ENCODE results near the gene ZBTB39.
"Not testable (repeated sequence)": the region's sequence is repeated elsewhere in the genome, so short reads cannot be mapped to it uniquely, and the experiment has no call there.

Gene ZBTB39

GRCh38 chr12:57005980-57006808 lies at the start of gene ZBTB39:
Gene ZBTB39 (minus strand): TSS chr12:57006546. CDS start chr12:57004917, 1,629 bp downstream.
- peak within 1 kb of the TSS; percentile 87 to 88 for H3K4me3 Mint-ChIP-seq
- DNase-seq: peak; percentile 64
- H3K27me3 Mint-ChIP-seq: no peaks in the 10 kb centered on the region
- peak; percentile 83 to 90 for ATAC-seq (replicated peaks)
- H3K4me1 Mint-ChIP-seq: peaks cover 37 to 55% of the 10 kb centered on the region in 2 donors
- H3K36me3 Mint-ChIP-seq: peaks cover 21 to 25% of the 10 kb centered on the region in 2 donors
- H3K9me3 Mint-ChIP-seq: no peaks in the 10 kb centered on the region
- H3K27ac Mint-ChIP-seq: peak within 1 kb of the TSS; percentile 84

- no peak overlapping the region for H3K4me3 Mint-ChIP-seq
- H3K27ac Mint-ChIP-seq: no peak overlapping the region
- H3K27me3 Mint-ChIP-seq: no peaks in the 10 kb centered on the region
- H3K4me1 Mint-ChIP-seq: peaks cover 18 to 21% of the 10 kb centered on the region in 2 donors
- peaks cover 20 to 43% of the 10 kb centered on the region in 2 donors for H3K36me3 Mint-ChIP-seq
- DNase-seq (no peak), ATAC-seq (replicated peaks) (no peak)
- no peaks in the 10 kb centered on the region for H3K9me3 Mint-ChIP-seq
Measured at GRCh38 chr12:57055824-57056223, 49.5 kb upstream of the ZBTB39 start.

GRCh38 chr12:57053901-57054300 lies 47.6 kb upstream of the ZBTB39 start:
- peaks cover 17 to 34% of the 10 kb centered on the region in 2 donors for H3K36me3 Mint-ChIP-seq
- not testable (repeated sequence) for ATAC-seq (replicated peaks); H3K27me3 Mint-ChIP-seq; DNase-seq; H3K4me3 Mint-ChIP-seq; H3K9me3 Mint-ChIP-seq; H3K27ac Mint-ChIP-seq
- peaks cover 16 to 19% of the 10 kb centered on the region in 2 donors for H3K4me1 Mint-ChIP-seq

DNA sequence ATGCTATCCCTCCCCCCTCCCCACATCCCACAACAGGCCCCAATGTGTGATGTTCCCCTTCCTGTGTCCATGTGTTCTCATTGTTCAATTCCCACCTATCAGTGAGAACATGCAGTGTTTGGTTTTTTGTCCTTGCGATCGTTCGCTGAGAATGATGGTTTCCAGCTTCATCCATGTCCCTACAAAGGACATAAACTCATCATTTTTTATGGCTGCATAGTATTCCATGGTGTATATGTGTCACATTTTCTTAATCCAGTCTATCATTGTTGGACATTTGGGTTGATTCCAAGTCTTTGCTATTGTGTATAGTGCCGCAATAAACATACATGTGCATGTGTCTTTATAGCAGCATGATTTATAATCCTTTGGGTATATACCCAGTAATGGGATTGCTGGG lies 46.8 kb upstream of the ZBTB39 start:
- H3K36me3 Mint-ChIP-seq: peaks cover 9 to 27% of the 10 kb centered on the region in 2 donors
- H3K27me3 Mint-ChIP-seq; H3K9me3 Mint-ChIP-seq; DNase-seq; H3K27ac Mint-ChIP-seq; ATAC-seq (replicated peaks); H3K4me3 Mint-ChIP-seq: not testable (repeated sequence)
- H3K4me1 Mint-ChIP-seq: peaks cover 9 to 12% of the 10 kb centered on the region in 2 donors

DNA sequence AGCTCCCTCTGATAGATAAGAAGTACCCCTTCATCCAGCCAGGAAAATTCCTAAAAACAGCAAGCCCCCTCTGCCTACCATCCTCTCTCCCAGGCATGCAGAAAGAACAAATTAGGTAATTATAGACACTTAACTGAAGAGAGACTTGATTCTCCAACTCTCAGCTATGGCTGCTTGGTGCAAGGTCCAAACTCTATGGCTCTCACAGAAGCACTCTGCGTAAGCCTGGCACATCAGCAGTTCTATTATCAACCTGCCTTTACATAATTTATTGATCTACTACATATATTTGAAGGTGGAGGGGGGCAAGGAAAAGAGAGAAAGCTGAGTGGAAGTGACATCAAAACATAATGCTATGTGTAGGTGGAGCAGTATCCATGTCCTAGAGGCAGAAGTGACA lies 44.7 kb upstream of the ZBTB39 start:
- Mint-ChIP-seq H3K27me3 (peaks cover 0 to 4% of the 10 kb centered on the region in 2 donors), H3K27ac (no peak overlapping the region), H3K9me3 (no peaks in the 10 kb centered on the region), H3K4me3 (no peak overlapping the region), H3K36me3 (peaks cover 0 to 16% of the 10 kb centered on the region in 2 donors), H3K4me1 (peaks cover 19 to 21% of the 10 kb centered on the region in 2 donors)
- DNase-seq (no peak), ATAC-seq (replicated peaks) (no peak)

- ATAC-seq (replicated peaks) (no peak), DNase-seq (no peak)
- peaks cover 17 to 21% of the 10 kb centered on the region in 2 donors for H3K4me1 Mint-ChIP-seq
- H3K27ac Mint-ChIP-seq: no peak within 1 kb of the TSS
- H3K36me3 Mint-ChIP-seq: peaks cover 0 to 13% of the 10 kb centered on the region in 2 donors
- no peak within 1 kb of the TSS for H3K4me3 Mint-ChIP-seq
- H3K9me3 Mint-ChIP-seq: no peaks in the 10 kb centered on the region
- H3K27me3 Mint-ChIP-seq: peaks cover 0 to 6% of the 10 kb centered on the region in 2 donors
Measured at GRCh38 chr12:57049890-57050289, 43.5 kb upstream of the ZBTB39 start, which contains the start of gene MYO1A. Gene MYO1A (minus strand): TSS chr12:57050129. CDS start chr12:57048323, 1,806 bp downstream.

GRCh38 chr12:57049119-57049446 lies 42.7 kb upstream of the ZBTB39 start:
- Mint-ChIP-seq H3K4me3 (no peak overlapping the region), H3K9me3 (no peaks in the 10 kb centered on the region), H3K36me3 (peaks cover 0 to 12% of the 10 kb centered on the region in 2 donors), H3K27me3 (peaks cover 0 to 6% of the 10 kb centered on the region in 2 donors), H3K4me1 (peaks cover 17 to 21% of the 10 kb centered on the region in 2 donors), H3K27ac (no peak overlapping the region)
- ATAC-seq (replicated peaks) (no peak), DNase-seq (no peak)

GRCh38 chr12:57048423-57049118 lies 42.2 kb upstream of the ZBTB39 start:
- H3K36me3 Mint-ChIP-seq: peaks cover 0 to 7% of the 10 kb centered on the region in 2 donors
- H3K4me1 Mint-ChIP-seq: peaks cover 17 to 21% of the 10 kb centered on the region in 2 donors
- no peak overlapping the region for H3K27ac Mint-ChIP-seq
- no peak overlapping the region for H3K4me3 Mint-ChIP-seq
- H3K27me3 Mint-ChIP-seq: peaks cover 3 to 10% of the 10 kb centered on the region in 2 donors
- no peak for DNase-seq
- no peaks in the 10 kb centered on the region for H3K9me3 Mint-ChIP-seq
- ATAC-seq (replicated peaks): no peak

DNA sequence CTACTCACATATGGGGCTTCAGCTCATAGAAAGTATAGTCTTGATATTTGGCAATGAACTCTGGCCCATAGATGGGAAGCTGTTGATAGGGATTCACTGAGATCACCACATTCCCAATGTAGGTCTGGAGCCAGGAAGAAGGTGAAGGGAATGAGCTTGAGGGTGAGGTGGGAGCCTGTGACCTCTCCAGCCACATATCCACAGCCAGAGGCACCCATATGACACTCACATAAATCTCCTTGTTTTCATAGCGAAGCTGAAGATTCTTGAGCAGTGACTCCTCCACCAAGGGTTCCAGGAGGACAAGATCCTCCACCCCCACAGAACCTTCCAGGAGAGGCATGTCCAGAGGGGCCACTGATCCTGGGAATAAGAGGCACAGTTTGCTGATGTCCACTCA lies 41.6 kb upstream of the ZBTB39 start:
- ATAC-seq (replicated peaks) (no peak), DNase-seq (no peak)
- H3K36me3 Mint-ChIP-seq: peaks cover 0 to under 1% of the 10 kb centered on the region in 2 donors
- H3K27me3 Mint-ChIP-seq: peaks cover 4 to 16% of the 10 kb centered on the region in 2 donors
- no peaks in the 10 kb centered on the region for H3K9me3 Mint-ChIP-seq
- H3K4me3 Mint-ChIP-seq: no peak overlapping the region
- H3K27ac Mint-ChIP-seq: peak overlapping the region; percentile 82
- peaks cover 17 to 21% of the 10 kb centered on the region in 2 donors for H3K4me1 Mint-ChIP-seq

DNA sequence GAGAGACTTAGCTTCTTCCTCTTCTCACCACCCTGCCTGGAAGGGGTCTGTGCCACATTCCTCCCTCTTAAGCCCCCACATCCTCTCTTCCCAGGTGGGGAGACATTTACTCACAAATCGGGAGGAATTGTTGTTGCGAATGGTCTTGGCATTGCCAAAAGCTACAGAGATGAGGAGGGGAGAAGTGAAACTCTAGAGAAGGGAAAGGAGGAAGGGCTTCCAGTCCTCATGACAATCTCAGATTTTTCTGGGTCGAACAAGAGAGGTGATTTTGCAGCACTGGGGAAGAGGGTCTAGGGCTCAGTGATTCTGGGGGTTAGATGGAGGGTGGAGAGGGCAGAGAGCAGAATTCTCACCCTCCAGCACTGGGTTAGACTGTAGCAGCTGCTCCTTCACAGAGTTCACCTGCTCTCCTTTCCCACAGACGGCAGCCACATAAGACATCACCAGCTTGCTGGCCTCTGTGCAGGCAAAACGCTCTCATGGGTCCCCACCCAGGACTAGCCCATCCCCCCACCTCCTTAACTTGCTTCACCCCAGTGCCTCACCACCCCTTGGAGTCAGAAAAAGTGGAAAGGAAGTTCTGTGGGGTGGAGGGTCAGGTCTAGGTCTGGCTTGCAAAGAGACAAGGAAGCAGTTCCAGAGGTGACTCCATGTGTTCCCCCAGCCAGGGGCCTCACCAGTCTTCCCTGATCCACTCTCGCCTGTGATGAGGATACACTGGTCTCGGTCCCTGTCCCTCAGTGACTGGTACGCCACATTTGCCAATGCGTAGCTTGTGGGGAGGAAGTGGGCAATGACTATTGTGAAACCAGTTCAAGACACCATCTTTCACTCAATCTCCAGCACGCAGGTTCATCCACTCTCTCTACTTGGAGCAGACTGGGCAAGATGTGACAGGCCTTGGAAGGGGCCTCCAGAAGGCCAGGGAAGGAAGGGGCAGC lies 40.9 kb upstream of the ZBTB39 start:
- Mint-ChIP-seq H3K27me3 (peaks cover 4 to 17% of the 10 kb centered on the region in 2 donors), H3K27ac (peak overlapping the region; percentile 82), H3K36me3 (no peaks in the 10 kb centered on the region), H3K4me3 (peak overlapping the region; percentile 1 to 39), H3K9me3 (no peaks in the 10 kb centered on the region), H3K4me1 (peaks cover 17 to 21% of the 10 kb centered on the region in 2 donors)
- peak; percentile 17 for DNase-seq
- ATAC-seq (replicated peaks): peak; percentile 76 to 87

DNA sequence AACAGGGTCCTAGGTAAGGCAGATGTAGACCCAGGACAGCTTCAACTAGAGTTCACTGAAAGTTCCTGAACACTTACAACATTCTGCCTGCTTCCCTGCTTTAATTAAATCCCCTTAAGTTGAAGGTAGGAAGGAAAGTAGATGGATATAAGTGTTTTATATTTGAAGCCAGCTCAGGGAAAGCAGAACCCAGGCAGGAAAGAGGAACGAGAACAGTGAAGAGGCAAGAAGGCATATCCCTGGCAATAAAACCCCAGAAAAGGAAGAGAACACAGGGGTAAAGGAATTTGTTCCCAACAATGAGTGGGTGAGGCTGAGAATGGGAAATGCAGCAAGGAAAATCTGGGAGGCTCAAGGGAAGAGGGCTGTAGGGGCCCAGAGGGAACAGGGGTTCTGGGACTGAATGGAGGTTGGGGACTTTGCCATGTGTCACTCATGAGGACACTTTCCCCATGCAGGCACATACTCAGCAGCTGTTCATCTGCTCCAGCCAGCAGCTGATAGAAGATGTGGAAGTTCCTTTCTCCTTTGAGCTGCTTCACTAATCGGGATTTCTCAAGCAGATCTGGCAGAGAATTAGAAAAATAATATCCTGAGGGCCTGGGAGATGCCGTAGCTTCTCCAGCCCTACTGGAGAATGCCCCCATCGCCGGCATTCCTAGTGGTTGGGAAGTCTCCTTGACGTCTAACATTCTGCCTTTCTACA lies 39.9 kb upstream of the ZBTB39 start:
- ATAC-seq (replicated peaks) (no peak), DNase-seq (no peak)
- H3K36me3 Mint-ChIP-seq: no peaks in the 10 kb centered on the region
- H3K9me3 Mint-ChIP-seq: no peaks in the 10 kb centered on the region
- H3K4me3 Mint-ChIP-seq: no peak overlapping the region
- H3K27me3 Mint-ChIP-seq: peaks cover 4 to 17% of the 10 kb centered on the region in 2 donors
- no peak overlapping the region for H3K27ac Mint-ChIP-seq
- H3K4me1 Mint-ChIP-seq: peaks cover 17 to 21% of the 10 kb centered on the region in 2 donors

- Mint-ChIP-seq H3K4me1 (peaks cover 17 to 21% of the 10 kb centered on the region in 2 donors), H3K36me3 (no peaks in the 10 kb centered on the region), H3K27me3 (peaks cover 4 to 17% of the 10 kb centered on the region in 2 donors), H3K27ac (no peak overlapping the region), H3K9me3 (no peaks in the 10 kb centered on the region), H3K4me3 (no peak overlapping the region)
- DNase-seq (no peak), ATAC-seq (replicated peaks) (no peak)
Measured at GRCh38 chr12:57044889-57045288, 38.5 kb upstream of the ZBTB39 start.

DNA sequence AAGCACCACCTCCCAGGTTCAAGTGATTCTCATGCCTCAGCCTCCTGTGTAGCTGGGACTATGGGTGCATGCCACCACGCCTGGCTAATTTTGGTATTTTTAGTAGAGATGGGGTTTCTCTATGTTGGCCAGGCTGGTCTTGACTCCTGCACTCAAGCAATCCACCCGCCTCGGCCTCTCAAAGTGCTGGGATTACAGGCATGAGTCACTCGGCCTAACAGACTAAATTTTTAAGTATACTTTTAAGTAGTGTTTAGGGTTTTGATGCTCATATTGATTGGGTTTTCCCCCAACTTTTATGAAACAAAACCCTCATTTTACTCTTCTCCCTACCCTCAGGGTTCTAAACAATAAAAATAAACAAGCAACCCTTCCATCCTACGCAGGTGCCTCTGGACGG lies 38.1 kb upstream of the ZBTB39 start:
- no peak overlapping the region for H3K4me3 Mint-ChIP-seq
- H3K27me3 Mint-ChIP-seq: peaks cover 4 to 17% of the 10 kb centered on the region in 2 donors
- no peaks in the 10 kb centered on the region for H3K36me3 Mint-ChIP-seq
- ATAC-seq (replicated peaks): no peak
- H3K27ac Mint-ChIP-seq: no peak overlapping the region
- H3K4me1 Mint-ChIP-seq: peaks cover 17 to 21% of the 10 kb centered on the region in 2 donors
- DNase-seq: no peak
- no peaks in the 10 kb centered on the region for H3K9me3 Mint-ChIP-seq

Data from stimulated activated naive B cell treated with anti-CD40 and anti-IgM and Interleukin-4, amounts not matched to agents 10 μg/mL and 1 μg/mL and 100 μg/mL, for 72 hours (primary cell).